ENCODE data around the gene KCNH5.

- TF ChIP-seq CTCF (conservative IDR thresholded peaks at IDR 0.05 in 1 of 2, IDR thresholded peaks at IDR 0.05 in 1 of 2; ENCODE audit: low read depth in 1 of 2, low read length in 2 of 2): no peak
- no peak for TF ChIP-seq EZH2 (IDR thresholded peaks at IDR 0.05; ENCODE audit: low read length, missing control alignments)
Measured at GRCh38 chr14:62674563-62675237, 370.6 kb downstream of the KCNH5 start.

Measured in fibroblast of lung (primary cell).